Eye (tissue), 1 donor: ENCODE results near the gene AURKAIP1.

Source experiments
- DNase-seq: peaks from one replicate; pipeline ENCODE4 v3.0.0-alpha.2; 2015

Gene AURKAIP1

GRCh38 chr1:1331068-1331965, 43.7 kb downstream of the AURKAIP1 start, which contains the start of gene TAS1R3:
TAS1R3 (plus strand) TSS chr1:1331280; CDS start chr1:1331346, 66 bp downstream.
- DNase-seq, result peak; percentile 27

- no peak for DNase-seq
These were observed 44.5 kb downstream of the AURKAIP1 start for GRCh38 chr1:1330366-1331067.

GRCh38 chr1:1329304-1330210, 45.5 kb downstream of the AURKAIP1 start:
- no peak for DNase-seq

- no peak for DNase-seq
These were observed 46.8 kb downstream of the AURKAIP1 start for GRCh38 chr1:1328254-1328653.

- DNase-seq, result no peak
These were observed 47.7 kb downstream of the AURKAIP1 start for GRCh38 chr1:1327291-1327690.

GRCh38 chr1:1326075-1326605, 48.9 kb downstream of the AURKAIP1 start:
- DNase-seq, result no peak

GRCh38 chr1:1325288-1326074, 49.5 kb downstream of the AURKAIP1 start:
- no peak for DNase-seq

- DNase-seq, result peak; percentile 96
These were observed 50.3 kb downstream of the AURKAIP1 start, which contains the start of the genes CPTP and INTS11 for GRCh38 chr1:1324524-1325287. CPTP (plus strand) TSS chr1:1324802; CDS start chr1:1326911, 2,109 bp downstream. INTS11 (minus strand) TSS chr1:1324660; CDS start chr1:1324608, 52 bp downstream.

GRCh38 chr1:1324084-1324523, 50.9 kb downstream of the AURKAIP1 start:
- DNase-seq, result no peak
